Tongue (tissue), 2 donors: ENCODE data around the gene PRDM15. TPM values are rescaled to one million over a fixed set of nuclear protein-coding genes. Genes with fewer than 3 reads are reported as not detected.

Source experiments
- DNase-seq: peaks from one replicate; pipeline ENCODE4 v3.0.0-alpha.2; 2015
- total RNA-seq: library from RNA; depleted of rRNA; stranded (reverse); fragments of >200 nt; gene quantifications from one replicate; pipeline ENCODE4 v1.2.3, GENCODE V29; 2014

PRDM15 gene
- total RNA-seq, 1 donor from 2014 or later = 7.0 TPM

GRCh38 chr21:41762753-41763152 is 116.4 kb downstream of the PRDM15 start:
- DNase-seq = no peak

GRCh38 chr21:41761934-41762635 is 117.1 kb downstream of the PRDM15 start:
- no peak for DNase-seq

GRCh38 chr21:41761211-41761933 is 117.8 kb downstream of the PRDM15 start:
- DNase-seq = peak; percentile 47

- no peak for DNase-seq
Observed at GRCh38 chr21:41760411-41760810, 118.7 kb downstream of the PRDM15 start.

- DNase-seq = no peak
Observed at GRCh38 chr21:41759926-41760325, 119.2 kb downstream of the PRDM15 start.

- DNase-seq = no peak
Observed at GRCh38 chr21:41759214-41759840, 119.8 kb downstream of the PRDM15 start.

- no peak for DNase-seq
Observed at GRCh38 chr21:41758550-41758949, 120.6 kb downstream of the PRDM15 start.

- no peak for DNase-seq
Observed at GRCh38 chr21:41755934-41756773, 123.0 kb downstream of the PRDM15 start.

GRCh38 chr21:41755258-41755933 is 123.7 kb downstream of the PRDM15 start:
- no peak for DNase-seq

- peak; percentile 61 for DNase-seq
Observed at GRCh38 chr21:41754479-41754891, 124.7 kb downstream of the PRDM15 start.

GRCh38 chr21:41753006-41753898 is 125.9 kb downstream of the PRDM15 start:
- DNase-seq = peak; percentile 58

- no peak for DNase-seq
Observed at GRCh38 chr21:41752231-41752681, 126.9 kb downstream of the PRDM15 start.

- peak; percentile 80 for DNase-seq
Observed at GRCh38 chr21:41751611-41752011, 127.5 kb downstream of the PRDM15 start.

- DNase-seq = no peak
Observed at GRCh38 chr21:41750532-41751151, 128.5 kb downstream of the PRDM15 start.

GRCh38 chr21:41750051-41750450 is 129.1 kb downstream of the PRDM15 start:
- no peak for DNase-seq

GRCh38 chr21:41749286-41749685 is 129.9 kb downstream of the PRDM15 start:
- DNase-seq = no peak
